Fibroblast of skin of scalp (primary cell): ENCODE results near the gene XYLT2.

Source experiments
- DNase-seq: peaks from one replicate; pipeline ENCODE4 v3.0.0-alpha.2; 2013

The XYLT2 gene

DNA sequence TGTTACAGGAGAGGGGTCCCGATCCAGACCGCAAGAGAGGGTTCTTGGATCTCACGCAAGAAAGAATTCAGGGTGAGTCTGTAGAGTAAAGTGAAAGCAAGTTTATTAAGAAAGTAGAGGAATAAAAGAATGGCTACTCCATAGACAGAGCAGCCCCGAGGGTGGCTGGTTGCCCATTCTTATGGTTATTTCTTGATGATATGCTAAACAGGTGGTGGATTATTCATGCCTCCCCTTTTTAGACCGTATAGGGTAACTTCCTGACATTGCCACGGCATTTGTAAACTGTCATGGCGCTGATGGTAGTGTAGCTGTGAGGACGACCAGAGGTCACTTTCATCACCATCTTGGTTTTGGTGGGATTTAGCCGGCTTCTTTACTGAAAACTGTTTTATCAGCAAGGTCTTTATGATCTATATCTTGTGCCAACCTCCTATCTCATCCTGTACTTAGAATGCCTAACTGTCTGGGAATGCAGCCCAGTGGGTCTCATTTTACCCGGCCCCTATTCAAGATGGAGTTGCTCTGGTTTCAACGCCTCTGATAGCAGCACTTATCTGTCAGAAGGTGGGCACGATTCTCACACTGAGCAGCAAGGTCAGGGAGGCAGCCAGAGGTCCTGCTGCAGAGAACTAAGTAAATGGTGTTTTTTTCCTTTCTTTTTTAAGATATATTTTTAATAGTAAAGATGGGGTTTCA lies 26.5 kb upstream of the XYLT2 start:
- no peak for DNase-seq

DNA sequence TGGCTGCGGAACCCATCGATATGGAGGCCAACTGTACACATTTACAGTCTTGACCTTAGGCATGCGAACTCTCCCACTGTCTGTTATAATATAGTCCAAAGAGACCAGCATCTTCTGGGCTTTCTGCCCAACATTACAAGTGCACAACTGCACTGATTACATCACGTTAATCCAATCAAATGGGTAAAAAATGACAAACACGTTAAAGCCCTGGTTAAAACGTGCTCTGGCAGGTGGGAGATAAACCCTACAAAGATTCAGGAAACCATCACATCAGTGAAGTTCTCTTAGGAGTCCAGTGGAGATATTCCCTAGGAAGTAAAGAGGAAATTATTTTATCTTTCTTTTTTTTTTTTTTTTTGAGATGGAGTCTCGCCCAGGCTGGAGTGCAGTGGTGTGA lies 23.7 kb upstream of the XYLT2 start:
- no peak for DNase-seq

DNA sequence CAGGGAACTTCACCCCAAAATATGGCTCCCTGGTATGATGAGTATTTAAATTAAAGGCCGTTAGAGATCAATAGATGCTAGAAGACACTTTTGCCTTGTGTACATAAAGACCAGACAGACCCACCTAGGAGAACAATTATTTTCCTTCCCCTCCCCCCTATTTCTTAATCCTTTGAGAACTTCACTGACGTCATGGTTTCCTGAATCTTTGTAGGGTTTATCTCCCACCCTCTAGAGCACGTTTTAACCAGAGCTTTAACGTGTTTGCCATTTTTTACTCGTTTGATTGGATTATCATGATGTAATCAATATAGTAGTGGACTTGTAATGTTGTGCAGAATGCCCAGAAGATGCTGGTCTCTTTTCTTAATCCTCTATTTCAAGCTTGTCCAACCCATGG lies 22.9 kb upstream of the XYLT2 start:
- no peak for DNase-seq

DNA sequence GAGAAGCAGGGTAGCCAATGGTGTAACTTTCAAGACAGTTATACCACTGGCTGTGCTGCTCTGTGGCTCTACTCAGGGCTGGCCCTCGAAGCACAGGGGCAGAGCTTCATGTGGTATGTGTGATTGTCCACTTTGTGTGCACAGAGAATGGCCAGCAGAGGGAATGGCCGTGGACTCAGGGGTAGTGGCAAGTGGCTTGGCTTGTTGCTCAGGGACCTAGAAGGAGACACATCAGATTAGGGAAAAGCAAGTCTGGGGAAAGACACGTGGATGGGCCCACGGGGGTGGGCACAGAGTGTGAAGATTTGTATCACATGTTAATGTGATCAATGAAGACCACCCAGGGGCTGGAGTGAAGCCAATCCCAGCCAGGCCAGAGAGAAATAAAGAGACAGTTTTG lies 20.0 kb upstream of the XYLT2 start:
- no peak for DNase-seq

DNA sequence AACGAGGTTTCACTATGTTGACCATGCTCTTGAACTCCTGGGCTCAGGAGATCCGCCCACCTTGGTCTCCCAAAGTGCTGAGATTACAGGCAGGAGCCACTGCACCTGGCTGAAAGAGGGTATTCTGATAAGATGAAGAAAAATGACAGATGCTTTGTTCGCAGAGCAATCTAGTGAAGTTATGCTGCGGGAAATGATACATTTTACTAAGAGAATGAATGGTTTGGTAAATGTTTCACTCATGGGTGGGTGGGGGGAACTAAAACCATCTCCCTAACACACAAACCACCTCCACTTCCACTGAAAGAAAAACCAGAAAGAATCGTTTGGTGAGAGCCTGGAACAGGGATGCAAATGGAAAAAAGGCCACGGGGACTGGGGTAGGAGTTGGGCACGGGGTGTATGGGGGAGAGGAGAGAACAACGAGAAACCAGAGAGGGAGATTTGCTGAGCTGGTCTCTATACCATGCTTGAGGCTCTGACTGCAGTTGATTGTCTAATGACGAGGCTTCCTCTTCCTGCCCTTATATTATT lies 19.0 kb upstream of the XYLT2 start:
- DNase-seq, result no peak

DNA sequence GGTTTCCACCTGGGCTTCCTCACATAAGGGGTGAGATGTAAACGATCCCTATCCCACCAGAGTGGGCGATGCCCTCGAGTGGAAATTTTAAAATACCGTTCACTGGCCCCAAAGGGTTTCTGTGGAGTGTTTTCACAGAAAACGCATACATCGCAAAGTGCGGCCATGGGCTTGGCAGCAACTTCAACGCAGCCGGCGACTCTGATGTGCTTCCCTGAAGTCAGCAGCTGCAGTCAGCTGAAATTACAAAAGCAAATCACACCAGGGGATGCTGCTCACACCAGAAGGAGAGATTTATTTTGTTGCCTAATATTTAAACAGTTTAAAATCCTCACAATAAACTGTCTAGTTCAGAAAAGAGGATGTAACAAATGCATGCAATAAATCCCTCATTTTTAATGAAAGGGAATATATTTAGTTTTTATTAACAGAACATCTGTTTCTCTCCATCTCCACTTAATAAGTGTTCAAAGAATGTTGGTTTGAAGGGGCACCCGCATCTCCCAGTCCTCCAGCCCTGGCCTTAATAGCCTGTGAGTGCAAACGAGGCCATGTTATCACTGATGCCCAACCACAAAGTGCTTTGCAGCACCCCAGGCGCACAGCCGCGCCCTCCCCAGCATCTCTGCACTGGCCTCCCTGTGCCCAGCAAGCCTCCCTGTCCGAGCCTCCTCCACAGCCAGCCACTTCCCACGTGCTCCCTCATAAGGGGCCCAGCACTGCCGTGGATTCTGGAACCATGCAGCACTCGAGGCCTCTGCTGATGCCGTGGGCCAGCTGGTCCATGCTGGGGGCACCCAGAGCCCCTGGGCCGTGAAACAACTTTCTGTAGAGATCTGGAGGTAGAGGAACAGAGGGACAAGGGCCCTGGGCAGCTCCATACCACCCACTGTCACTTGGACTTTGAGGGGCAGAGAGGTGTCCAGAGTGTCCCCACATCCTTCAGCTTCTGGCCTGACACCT lies 17.3 kb upstream of the XYLT2 start:
- no peak for DNase-seq

DNA sequence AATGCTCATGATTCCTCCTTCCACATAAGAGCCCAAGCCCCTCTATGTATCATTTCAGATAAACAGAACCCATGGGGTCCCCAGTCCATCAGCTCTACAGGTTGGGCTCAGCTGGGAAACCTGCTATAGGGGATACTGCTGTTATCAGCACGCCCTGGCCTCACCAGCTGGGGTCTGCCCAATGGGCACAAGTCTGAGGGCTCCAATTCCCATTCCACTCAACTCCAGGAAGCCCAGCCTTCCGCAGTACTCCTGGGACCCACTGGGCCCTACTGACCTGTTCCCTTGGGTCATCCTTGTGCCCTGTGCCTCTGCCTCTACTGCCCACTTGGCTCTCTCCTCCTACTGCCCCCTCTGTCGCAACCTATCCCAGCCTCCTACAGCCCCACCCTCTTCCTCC lies 16.2 kb upstream of the XYLT2 start:
- DNase-seq, result no peak

DNA sequence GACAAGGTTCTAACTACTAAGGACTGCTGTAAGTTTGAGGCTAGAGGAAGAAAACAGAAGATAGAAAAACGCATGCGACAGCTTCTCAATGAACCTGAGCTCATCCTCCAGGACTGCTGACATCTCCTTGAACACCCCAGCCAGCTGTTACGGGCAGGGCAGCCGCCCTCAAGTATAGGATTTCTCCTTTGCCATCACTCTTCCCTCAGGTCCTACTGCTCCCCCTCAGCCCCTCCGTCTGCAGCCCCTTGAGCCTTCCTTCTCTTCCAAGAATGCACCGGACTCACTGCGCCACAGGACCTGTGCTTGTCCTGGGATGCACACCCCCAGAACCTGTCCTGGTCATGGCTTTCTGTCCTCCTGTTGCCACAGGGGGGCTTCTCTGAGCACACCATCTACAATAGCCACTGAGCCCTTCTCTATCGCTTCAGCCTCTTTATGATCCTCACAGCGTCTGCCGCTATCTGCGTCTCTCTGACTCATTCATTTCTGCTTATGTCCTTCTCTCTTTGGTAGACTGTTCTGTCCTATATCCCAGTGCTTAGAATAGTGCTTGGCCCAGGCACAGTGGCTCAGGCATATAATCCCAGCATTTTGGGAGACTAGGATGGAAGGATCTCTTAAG lies 15.7 kb upstream of the XYLT2 start:
- DNase-seq, result no peak

DNA sequence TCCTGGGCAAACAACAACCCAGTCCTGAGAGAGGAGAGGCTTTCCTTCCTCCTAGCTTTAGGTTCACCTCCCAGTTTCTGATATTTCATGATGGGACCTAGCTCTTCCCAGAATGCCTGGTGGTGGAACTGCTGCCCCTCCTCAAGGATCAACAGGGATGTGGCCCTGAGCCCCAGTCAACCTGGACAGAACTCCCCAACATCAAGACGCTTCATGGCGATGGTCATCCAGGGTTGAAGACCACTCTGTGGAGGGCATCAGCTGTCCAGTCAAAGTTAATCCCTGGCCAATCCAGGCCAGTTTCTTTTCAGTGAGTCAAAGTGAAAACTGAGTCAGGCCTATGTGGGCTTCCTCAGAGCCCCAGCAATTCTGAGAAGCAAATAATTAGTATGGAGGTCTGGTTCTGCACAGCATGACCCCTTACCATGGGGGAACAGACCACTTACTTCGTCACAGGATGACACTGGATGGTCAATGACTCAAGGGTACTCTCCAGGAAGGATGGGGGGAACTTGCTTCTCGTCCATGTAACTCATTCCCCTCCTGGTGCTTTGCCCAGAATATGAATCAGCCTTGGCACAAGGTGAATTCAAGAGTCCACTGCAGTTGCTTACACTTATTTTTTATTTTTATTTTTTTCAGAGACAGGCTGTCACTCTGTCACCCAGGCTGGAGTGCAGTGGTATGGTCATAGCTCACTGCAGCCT lies 14.7 kb upstream of the XYLT2 start:
- DNase-seq, result peak; percentile 66

DNA sequence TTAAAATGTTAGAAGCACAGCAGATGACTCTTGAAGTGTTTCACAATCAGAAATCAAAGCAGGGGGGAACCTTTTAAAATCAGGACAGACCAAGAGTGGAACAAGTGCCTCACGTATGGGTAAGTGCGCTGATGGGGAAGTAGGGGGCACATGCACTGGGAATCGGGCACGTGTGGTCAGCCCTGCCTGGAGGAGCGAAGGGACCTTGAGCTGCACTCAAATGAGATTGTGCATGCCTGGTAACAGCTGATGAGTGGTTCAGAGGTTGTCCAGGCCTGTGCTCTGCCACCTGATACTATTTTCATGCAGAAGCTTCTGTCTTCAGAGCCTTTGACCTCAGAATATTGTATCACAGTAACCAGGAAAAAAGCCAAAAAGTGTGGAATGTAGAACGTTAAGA lies 13.7 kb upstream of the XYLT2 start:
- DNase-seq, result no peak

DNA sequence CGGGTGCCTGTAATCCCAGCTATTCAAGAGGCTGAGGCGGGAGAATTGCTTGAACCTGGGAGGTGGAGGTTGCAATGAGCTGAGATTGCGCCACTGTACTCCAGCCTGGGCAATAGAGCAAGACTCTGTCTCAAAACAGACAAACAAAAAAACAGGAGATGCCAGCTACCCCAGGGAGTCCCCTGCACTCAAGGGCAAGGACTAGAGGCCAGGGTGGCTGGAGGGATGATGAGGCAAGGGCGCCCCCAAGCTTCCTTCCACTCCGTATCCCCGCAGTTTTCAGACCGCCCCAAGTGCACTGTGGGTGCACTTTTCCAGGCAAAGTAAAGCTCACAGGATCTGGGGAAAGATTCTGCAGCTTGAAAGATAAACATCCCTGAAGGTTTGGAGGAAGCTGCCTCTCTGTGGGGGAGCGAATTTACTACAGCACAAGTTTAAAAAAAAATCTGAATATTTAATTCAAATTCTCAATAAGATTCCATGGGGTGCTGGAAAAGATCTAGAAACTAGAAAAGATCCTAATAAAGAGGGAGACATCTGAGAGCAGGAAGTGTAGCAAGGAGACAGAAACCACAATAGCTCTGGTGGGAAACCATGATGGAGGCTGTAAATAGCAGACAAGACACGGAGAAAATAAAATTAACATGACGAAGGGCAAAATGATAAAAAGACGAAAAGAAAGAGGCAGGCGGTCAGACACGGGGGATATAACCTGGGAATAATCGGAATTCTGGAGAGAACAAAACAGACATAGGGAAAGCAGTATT lies 12.5 kb upstream of the XYLT2 start:
- peak; percentile 46 for DNase-seq

DNA sequence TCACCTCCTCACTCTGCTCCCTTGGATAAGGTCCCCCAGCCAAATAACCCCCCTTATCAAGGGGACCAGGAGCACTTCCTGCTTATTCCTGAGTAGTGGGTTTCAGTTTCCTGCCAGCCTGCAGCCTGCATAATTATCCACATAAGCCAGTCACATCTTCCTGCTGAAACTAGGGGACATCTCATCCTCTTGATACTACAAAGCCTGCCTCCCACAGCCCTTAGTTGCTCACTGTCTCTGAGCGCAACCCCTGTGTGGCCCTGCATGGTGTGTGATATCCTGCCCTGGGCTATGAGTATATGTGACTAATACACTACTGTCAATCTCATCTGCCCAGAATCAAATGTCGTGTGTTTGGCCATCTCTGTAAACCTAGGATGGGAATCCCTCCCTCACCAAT lies 8.0 kb upstream of the XYLT2 start:
- no peak for DNase-seq

DNA sequence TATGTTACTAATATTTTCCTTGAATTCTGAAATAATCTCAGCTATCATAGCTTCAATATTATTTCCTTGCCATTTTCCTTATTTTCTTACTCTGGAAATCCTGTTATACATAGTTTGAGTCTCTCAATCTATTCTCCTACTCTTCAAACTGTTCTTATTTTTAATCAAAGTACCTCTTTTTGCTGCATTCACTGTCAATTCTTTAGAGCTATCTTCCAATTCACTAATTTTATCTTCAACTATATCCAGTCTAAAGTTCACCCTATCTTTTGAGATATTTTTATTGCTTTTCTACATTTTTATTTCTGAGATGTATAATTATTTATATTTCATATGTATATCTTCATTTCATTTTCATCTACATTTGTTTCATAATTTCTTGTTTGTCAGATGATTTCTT lies 7.3 kb upstream of the XYLT2 start:
- no peak for DNase-seq

DNA sequence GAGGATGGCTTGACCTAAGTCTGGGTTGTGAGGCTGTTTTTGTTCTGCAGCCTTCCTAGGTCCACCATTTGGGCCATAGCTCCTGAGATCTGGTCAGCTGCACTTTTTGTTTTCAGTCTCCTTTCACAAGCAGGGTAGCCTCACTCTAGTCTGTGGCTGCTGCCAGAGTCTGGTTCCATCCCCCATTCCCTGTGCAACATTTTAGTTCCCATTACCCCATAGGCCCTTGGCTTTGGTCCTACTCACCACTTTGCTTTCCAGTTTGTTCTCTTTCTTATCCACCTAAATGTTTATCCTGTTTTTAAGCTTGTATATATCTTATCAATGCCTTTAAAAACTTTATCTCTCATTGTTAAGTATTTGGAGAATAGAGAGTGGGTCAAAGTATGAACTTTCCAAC lies 6.5 kb upstream of the XYLT2 start:
- DNase-seq, result no peak

DNA sequence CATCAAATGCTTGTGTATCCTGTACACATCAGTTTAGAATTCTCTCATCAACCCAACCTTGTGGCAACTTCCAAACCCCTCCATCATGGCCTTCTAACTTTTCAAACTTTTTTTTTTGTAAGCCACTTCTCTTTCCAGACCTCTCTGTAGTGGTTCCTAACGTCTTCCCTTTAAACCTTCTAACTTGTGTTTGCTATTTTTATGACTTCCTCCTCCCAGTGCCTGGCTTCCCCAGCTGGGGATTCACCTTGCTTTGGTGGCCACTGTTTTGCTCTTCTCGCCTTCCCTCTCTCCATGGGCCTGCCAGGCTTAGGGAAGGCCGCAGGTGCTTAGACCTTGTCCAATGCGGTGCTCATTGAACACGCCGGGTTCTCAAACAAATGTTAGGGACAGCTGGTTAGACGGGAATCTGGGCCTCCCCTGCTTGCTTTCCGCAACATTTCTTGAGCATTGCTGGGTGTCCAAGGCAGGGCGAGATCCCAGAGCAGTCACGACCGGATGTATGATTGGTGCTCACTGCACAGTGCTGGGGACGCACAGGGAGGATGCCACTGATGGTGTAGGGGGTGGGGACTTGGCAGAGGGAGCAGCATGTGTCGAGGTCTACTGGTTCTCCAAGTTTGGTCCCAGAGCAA lies 1.1 kb upstream of the XYLT2 start:
- no peak for DNase-seq

DNA sequence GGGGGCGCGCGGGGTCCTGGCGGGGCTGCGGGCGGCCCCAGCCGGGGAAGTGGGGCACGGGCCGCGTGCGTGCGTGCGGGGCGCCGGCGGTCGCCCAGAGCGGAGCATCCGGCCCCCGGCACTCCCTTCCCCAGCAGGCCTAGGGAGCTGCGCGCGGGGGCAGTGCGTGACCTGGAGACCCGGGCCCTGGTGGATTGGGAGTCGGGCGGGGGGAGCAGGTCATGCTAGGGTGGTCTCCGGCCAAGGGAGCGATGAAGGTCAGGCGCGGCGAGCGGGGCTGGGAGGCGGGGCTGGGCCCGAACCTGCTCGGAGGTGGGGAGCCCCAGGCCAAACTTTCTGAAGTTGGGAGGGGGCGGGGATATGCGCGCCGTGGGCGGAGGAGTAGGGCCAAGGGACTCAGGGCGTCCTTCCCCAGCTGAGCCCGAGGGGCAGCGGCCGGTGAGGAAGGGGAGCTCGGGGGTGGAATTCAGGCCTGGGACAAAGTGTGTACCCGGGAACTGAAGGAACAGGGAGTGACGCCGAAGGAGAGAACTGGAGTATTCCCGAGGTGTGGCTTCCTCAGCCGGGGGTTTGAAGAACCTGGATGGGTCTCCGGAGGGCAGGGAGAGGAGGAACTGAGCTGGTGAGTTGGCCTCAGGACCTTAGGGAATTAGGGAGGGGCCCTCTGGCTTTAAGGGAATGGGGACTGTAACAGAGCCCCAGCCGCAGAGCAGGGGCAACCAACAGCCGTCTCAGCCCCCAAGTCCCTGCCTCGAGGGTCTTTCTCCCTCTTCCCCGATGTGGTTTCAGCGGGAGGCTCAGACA lies 589 bp downstream of the XYLT2 start:
- DNase-seq, result peak; percentile 32

DNA sequence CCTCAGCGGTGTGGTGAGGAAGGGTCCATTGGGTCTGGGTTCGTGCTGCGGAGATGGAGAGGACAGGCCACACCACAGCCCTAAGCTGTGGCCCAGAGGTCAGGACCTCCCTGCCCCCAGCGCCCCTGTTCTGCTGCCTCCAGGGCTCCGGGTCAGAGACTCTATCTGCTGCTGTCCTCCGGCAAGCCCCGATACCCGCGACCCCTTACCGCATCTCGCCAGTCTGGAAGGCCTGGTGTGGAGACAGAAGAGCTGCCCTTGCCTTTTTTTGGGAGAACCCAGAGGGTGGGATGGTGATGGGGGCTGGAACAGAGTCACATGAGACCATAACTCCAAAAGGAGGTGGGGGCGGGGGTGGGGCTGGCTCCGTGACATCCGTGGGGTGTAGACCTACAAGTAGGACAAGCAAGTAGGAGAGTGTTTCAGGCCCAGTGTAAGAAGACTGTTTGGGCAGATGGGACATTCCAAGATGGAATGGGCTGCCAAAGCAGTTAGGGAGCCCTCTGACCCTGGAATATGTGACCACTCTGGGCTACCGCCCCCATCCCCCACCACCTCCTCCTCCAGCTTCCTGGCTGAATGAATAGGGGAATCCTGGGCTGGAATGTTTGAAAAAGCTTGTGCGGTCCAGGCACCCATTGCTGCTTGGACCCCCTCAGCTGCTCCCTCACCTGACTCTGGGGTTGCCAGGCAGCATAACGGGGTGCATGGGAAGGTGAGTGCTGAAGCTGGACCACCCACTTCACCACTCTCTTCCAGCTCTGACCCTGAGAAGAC lies 1.4 kb downstream of the XYLT2 start:
- DNase-seq, result no peak

DNA sequence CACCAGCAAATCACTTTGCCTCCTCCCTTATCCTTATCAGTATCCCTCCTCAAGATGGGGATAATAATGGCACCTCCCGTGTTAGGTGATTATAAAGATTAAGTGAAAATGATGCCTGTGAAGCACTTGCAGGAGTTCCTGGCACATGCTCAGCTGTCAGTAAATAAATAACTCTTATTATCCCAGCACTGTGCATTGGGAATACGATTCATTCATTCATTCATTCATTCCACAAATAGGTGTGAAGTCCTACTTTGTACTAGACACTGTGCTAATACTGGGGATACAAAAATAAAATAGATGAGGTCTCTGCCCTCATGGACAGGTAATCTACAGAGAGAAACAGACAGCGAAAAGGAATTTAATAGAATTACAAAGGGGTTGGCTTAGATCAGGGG lies 2.0 kb downstream of the XYLT2 start:
- no peak for DNase-seq

DNA sequence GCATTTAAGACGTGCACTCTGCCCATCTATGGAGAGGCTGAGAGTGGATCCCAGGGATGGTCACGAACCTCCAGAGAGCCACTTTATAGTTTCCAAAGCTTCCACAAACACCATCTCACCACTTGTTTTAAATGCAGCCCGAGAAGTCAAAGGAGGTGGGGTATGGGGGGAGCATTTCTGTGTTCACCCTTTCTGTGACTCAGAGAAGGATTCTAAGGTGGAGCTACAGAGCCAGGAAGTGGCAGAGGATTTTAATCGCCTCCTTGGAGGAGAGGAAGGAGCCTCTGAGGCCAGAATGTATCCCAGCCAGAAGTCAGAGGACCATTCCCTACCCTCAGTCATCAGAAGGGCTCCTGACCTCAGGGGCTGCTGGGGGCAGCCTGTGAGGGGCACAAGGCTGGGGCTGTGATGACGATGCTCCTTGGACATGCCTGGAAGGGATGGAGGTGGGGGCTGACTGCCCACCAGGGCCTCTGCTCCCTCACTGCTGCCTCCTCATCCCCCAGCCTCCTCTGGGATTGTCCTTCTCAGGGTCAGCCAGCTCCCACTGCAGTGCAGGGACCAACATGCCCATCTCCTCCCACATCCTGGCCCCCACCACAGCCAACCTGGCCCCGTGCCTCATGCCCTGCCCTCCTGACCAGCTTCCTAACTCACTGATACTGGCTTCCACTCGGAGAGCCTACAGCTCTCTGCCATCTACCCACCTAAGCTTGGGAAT lies 2.8 kb downstream of the XYLT2 start:
- peak; percentile 34 for DNase-seq
